Measurements from ENCODE around the gene ANKRD24. TPM values are rescaled to one million over a fixed set of nuclear protein-coding genes. Genes with fewer than 3 reads are reported as not detected.

The ANKRD24 gene
- total and polyA plus RNA-seq, 9 donors = 0.45 to 1.3 (median 1.2) TPM

GRCh38 chr19:4200940-4201542 is 18.6 kb downstream of the ANKRD24 start:
- Histone ChIP-seq H3K27ac (no peak overlapping the region), H3K27me3 (peaks cover 6% of the 10 kb centered on the region), H3K4me1 (ENCODE audit: insufficient read depth) (no peaks in the 10 kb centered on the region), H3K9me3 (no peaks in the 10 kb centered on the region), H3K36me3 (no peaks in the 10 kb centered on the region), H3K4me3 (no peak overlapping the region)
- TF ChIP-seq EP300 (IDR thresholded peaks at IDR 0.05) (no peak), POLR2A (IDR thresholded peaks at IDR 0.05) (no peak), CTCF (IDR thresholded peaks at IDR 0.05) (no peak)
- DNase-seq = no peak
- intact Hi-C loops (cut with DNase I) = loop anchor here in 2 of 4 donors (10.0 kb wide), 2 partner anchors 216 to 536 kb away; partner anchors contain the start of gene EEF2 (in 1 of the 2)
- 58 to 79% (median 59%) methylated on average over 2 of the region's 2 CpGs for WGBS, 3 donors

- 70 to 80% (median 72%) methylated on average over 4 of the region's 4 CpGs for WGBS, 3 donors
- no peaks in the 10 kb centered on the region for H3K4me1 ChIP-seq (ENCODE audit: insufficient read depth)
- intact Hi-C loops (cut with DNase I) = loop anchor here in 2 of 4 donors (10.0 kb wide), 2 partner anchors 217 to 537 kb away; partner anchors contain the start of gene EEF2 (in 1 of the 2)
- no peak overlapping the region for H3K27ac ChIP-seq
- H3K27me3 ChIP-seq = peaks cover 6% of the 10 kb centered on the region
- TF ChIP-seq CTCF (IDR thresholded peaks at IDR 0.05) = no peak
- no peak for TF ChIP-seq POLR2A (IDR thresholded peaks at IDR 0.05)
- no peak for TF ChIP-seq EP300 (IDR thresholded peaks at IDR 0.05)
- H3K4me3 ChIP-seq = no peak overlapping the region
- no peak for DNase-seq
- H3K36me3 ChIP-seq = no peaks in the 10 kb centered on the region
- no peaks in the 10 kb centered on the region for H3K9me3 ChIP-seq
Observed at GRCh38 chr19:4201798-4202197, 19.3 kb downstream of the ANKRD24 start.

- no peak for DNase-seq
- Histone ChIP-seq H3K27ac (no peak overlapping the region), H3K4me3 (no peak overlapping the region), H3K36me3 (no peaks in the 10 kb centered on the region), H3K9me3 (no peaks in the 10 kb centered on the region), H3K27me3 (no peaks in the 10 kb centered on the region), H3K4me1 (ENCODE audit: insufficient read depth) (no peaks in the 10 kb centered on the region)
- no peak for TF ChIP-seq POLR2A (IDR thresholded peaks at IDR 0.05)
- TF ChIP-seq CTCF (IDR thresholded peaks at IDR 0.05) = no peak
- TF ChIP-seq EP300 (IDR thresholded peaks at IDR 0.05) = no peak
- WGBS, 3 donors = 78 to 85% (median 79%) methylated on average over 10 of the region's 10 CpGs
- intact Hi-C loops (cut with DNase I) = loop anchor here in 2 of 4 donors (10.0 kb wide), 2 partner anchors 222 to 542 kb away; partner anchors contain the start of gene EEF2 (in 1 of the 2)
Observed at GRCh38 chr19:4206818-4207484, 24.5 kb downstream of the ANKRD24 start.

GRCh38 chr19:4208385-4209094 is 26.1 kb downstream of the ANKRD24 start:
- TF ChIP-seq CTCF (IDR thresholded peaks at IDR 0.05) (no peak), EP300 (IDR thresholded peaks at IDR 0.05) (no peak), POLR2A (IDR thresholded peaks at IDR 0.05) (no peak)
- Histone ChIP-seq H3K36me3 (no peaks in the 10 kb centered on the region), H3K4me1 (ENCODE audit: insufficient read depth) (no peaks in the 10 kb centered on the region), H3K27ac (no peak overlapping the region), H3K27me3 (no peaks in the 10 kb centered on the region), H3K9me3 (no peaks in the 10 kb centered on the region), H3K4me3 (no peak overlapping the region)
- WGBS, 3 donors = 76 to 79% (median 79%) methylated on average over 13 of the region's 13 CpGs
- intact Hi-C loops (cut with DNase I) = loop anchor here in 2 of 4 donors (10.0 kb wide), 2 partner anchors 224 to 544 kb away; partner anchors contain the start of gene EEF2 (in 1 of the 2)
- DNase-seq = no peak

Data from ovary (tissue), 9 donors.